Gastrocnemius medialis (tissue), 4 donors: ENCODE results near the gene WDFY4.

ENCODE experiments used
- CTCF ChIP-seq, 5 experiments: fragments of 450-650 bp in 3 of 5; fragments of 200-600 bp in 2 of 5; sonication (generic) in 2 of 5; IDR thresholded peaks in 4 of 5; conservative IDR thresholded peaks in 1 of 5; 1 replicate in 4 of 5; 2 replicates in 1 of 5; pipeline ENCODE4 v1.5.1; 2016 to 2019; ENCODE audit warnings: antibody characterized with exemption in 5 of 5, mild to moderate bottlenecking in 3 of 5, moderate library complexity in 3 of 5
- POLR2A ChIP-seq, 2 donors: fragments of 450-650 bp; IDR thresholded peaks; one replicate each; pipeline ENCODE4 v1.6.1; 2017; ENCODE audit warnings: antibody characterized with exemption in 2 of 2, mild to moderate bottlenecking in 2 of 2, moderate library complexity in 2 of 2

- TF ChIP-seq POLR2A (IDR thresholded peaks at IDR 0.05) (no peak), CTCF (IDR thresholded peaks at IDR 0.05 in 4 of 5, conservative IDR thresholded peaks at IDR 0.05 in 1 of 5) (no peak)
Measured at GRCh38 chr10:48885376-48885775, 200.7 kb downstream of the WDFY4 start.
